Measurements from ENCODE around the gene GATD1. TPM values are rescaled to one million over a fixed set of nuclear protein-coding genes. Genes with fewer than 3 reads are reported as not detected.
A peak's percentile ranks its signal among the peaks of the same experiment; 100 is the strongest.

Gene GATD1
- total and polyA plus RNA-seq, 9 of the 15 experiments (the other 6 are each of a cell fraction or from before 2014, with no cell fraction given), result 2.8 to 144 (median 36.9) TPM

DNA sequence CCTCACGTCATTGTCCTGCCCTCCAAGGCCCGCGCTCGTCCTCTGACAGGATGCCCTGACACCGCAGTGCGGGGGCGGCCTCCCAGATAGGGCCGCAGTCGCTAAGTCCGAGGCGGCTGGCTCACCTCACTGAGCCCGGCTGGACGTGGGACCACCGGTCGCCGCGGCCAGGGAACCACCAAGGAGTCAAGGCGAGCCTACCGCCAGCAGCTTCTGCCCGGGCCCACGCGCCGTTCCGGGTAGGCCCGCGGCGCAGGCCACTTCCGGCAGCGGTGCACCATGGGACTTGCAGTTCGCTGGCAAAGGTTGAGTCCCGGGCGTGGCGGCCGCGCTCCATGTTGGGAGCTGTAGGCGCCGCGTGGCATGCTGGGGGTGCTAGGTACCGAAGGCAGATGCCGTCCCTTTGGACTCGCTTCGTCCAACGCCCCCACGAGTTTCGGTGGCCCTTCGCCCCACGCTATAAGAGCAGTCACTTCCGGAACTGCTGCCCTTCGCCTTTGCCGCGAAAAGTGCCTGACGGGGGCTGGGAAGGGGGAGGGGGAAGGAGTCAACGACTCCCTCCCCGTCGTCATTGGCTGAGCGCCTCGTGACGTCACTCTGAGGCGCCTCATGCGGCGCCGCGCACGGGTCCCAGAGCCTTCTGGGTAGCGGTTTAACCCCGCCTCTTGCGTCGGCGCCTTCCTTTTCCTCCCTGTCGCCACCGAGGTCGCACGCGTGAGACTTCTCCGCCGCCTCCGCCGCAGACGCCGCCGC is 32.2 kb upstream of the GATD1 start, which contains the start of gene RPLP2 (continued):
- TF ChIP-seq, protein P1, sequence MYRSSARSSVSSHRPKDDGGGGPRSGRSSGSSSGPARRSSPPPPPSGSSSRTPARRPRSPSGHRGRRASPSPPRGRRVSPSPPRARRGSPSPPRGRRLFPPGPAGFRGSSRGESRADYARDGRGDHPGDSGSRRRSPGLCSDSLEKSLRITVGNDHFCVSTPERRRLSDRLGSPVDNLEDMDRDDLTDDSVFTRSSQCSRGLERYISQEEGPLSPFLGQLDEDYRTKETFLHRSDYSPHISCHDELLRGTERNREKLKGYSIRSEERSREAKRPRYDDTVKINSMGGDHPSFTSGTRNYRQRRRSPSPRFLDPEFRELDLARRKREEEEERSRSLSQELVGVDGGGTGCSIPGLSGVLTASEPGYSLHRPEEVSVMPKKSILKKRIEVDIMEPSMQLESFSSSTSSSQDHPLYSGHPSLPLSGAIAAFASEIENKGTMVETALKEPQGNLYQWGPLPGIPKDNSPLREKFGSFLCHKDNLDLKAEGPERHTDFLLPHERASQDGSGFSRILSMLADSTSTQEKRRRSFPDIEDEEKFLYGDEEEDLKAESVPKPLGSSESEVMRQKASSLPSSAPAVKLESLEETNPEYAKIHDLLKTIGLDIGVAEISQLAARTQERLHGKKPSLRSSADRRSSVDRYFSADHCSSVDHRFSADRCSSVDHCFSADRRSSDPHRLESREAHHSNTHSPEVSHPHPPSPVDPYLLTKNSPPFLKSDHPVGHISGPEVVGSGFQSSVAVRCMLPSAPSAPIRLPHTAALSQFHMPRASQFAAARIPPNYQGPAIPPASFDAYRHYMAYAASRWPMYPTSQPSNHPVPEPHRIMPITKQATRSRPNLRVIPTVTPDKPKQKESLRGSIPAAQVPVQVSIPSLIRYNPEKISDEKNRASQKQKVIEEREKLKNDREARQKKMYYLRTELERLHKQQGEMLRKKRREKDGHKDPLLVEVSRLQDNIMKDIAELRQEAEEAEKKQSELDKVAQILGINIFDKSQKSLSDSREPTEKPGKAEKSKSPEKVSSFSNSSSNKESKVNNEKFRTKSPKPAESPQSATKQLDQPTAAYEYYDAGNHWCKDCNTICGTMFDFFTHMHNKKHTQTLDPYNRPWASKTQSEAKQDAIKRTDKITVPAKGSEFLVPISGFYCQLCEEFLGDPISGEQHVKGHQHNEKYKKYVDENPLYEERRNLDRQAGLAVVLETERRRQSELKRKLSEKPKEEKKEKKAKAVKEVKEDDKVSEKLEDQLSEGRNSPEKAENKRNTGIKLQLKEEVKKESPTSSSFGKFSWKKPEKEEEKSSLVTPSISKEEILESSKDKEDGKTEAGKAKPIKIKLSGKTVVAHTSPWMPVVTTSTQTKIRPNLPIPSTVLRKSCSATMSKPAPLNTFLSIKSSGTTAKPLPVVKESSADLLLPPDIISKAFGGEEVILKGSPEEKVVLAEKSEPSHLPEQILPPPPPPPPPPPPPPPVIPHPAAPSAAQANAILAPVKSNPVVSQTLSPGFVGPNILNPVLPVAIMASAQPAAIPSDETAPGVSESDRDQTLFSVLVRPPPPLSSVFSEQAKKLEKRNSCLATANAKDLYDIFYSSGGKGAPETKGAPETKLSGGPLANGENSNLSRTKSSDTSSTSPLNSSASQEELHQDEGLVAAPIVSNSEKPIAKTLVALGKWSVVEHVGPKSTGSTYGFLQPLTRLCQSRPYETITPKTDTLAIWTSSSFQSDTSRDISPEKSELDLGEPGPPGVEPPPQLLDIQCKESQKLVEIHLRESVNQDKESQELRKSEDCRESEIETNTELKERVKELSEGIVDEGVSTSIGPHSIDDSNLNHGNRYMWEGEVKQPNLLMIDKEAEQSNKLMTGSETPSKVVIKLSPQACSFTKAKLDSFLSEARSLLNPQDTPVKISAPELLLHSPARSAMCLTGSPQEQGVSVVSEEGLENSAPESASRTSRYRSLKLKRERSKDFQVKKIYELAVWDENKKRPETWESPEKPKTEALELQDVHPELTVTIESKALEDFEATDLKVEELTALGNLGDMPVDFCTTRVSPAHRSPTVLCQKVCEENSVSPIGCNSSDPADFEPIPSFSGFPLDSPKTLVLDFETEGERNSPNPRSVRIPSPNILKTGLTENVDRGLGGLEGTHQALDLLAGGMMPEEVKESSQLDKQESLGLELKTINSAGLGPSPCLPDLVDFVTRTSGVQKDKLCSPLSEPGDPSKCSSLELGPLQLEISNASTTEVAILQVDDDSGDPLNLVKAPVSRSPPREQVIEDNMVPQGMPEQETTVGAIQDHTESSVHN (IDR thresholded peaks at IDR 0.05; ENCODE audit: borderline replicate concordance in 1 of 2, low read depth in 1 of 2), result no peak
- TF ChIP-seq, protein P2, sequence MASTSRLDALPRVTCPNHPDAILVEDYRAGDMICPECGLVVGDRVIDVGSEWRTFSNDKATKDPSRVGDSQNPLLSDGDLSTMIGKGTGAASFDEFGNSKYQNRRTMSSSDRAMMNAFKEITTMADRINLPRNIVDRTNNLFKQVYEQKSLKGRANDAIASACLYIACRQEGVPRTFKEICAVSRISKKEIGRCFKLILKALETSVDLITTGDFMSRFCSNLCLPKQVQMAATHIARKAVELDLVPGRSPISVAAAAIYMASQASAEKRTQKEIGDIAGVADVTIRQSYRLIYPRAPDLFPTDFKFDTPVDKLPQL (IDR thresholded peaks at IDR 0.05; ENCODE audit: extremely low read depth, insufficient read length), result peak; percentile 35
- TF ChIP-seq KLF6 (CRISPR knock-in tag; IDR thresholded peaks at IDR 0.05; ENCODE audit: borderline replicate concordance) (0 out of 2 replicates have a peak, but pooled peaks have one; percentile 18), HNRNPH1 (optimal IDR thresholded peaks at IDR 0.05; ENCODE audit: low read depth, low read length) (no peak), ESRRB (CRISPR knock-in tag; IDR thresholded peaks at IDR 0.05; ENCODE audit: borderline replicate concordance) (no peak), ZNF197 (CRISPR knock-in tag; IDR thresholded peaks at IDR 0.05; ENCODE audit: low read depth) (peak; percentile 72; the same call in 1 of the 2 replicates), ZSCAN32 (CRISPR knock-in tag; IDR thresholded peaks at IDR 0.05) (no peak), FOXJ3 (CRISPR knock-in tag; IDR thresholded peaks at IDR 0.05) (no peak), ZNF282 (CRISPR knock-in tag; IDR thresholded peaks at IDR 0.05) (no peak; the same call in 1 of the 2 replicates), XRCC5 (IDR thresholded peaks at IDR 0.05; ENCODE audit: low read depth, low read length) (no peak), DPF2 (IDR thresholded peaks at IDR 0.05) (no peak), XRCC4 (IDR thresholded peaks at IDR 0.05; ENCODE audit: extremely low read depth, insufficient read depth, insufficient read length) (no peak), SREBF1 (IDR thresholded peaks at IDR 0.05; ENCODE audit: borderline replicate concordance, low read depth, low read length) (no peak), MECOM (CRISPR knock-in tag; IDR thresholded peaks at IDR 0.05) (no peak), WHSC1 (IDR thresholded peaks at IDR 0.05; ENCODE audit: low read length) (no peak), MTF1 (CRISPR knock-in tag; IDR thresholded peaks at IDR 0.05; ENCODE audit: borderline replicate concordance) (no peak)
- TF ChIP-seq, protein P3, sequence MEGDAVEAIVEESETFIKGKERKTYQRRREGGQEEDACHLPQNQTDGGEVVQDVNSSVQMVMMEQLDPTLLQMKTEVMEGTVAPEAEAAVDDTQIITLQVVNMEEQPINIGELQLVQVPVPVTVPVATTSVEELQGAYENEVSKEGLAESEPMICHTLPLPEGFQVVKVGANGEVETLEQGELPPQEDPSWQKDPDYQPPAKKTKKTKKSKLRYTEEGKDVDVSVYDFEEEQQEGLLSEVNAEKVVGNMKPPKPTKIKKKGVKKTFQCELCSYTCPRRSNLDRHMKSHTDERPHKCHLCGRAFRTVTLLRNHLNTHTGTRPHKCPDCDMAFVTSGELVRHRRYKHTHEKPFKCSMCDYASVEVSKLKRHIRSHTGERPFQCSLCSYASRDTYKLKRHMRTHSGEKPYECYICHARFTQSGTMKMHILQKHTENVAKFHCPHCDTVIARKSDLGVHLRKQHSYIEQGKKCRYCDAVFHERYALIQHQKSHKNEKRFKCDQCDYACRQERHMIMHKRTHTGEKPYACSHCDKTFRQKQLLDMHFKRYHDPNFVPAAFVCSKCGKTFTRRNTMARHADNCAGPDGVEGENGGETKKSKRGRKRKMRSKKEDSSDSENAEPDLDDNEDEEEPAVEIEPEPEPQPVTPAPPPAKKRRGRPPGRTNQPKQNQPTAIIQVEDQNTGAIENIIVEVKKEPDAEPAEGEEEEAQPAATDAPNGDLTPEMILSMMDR (IDR thresholded peaks at IDR 0.05 in 2 of 3, conservative IDR thresholded peaks at IDR 0.05 in 1 of 3; ENCODE audit: insufficient read depth in 2 of 3, low read depth in 1 of 3, low read length in 3 of 3), result no peak; a peak in 1 of 6 replicates

Measured in K562 (cell line).